ENCODE data around the gene AK6.

AK6 gene

GRCh38 chr5:69317391-69317790 lies 51.9 kb downstream of the AK6 start:
- peak overlapping the region; percentile 53 to 56 for H3K4me3 ChIP-seq (ENCODE audit: low read depth in 1 of 2, low read length in 1 of 2)
- peaks cover 94 to 97% of the 10 kb centered on the region in 2 experiments for H3K4me1 ChIP-seq (ENCODE audit: control insufficient read depth in 1 of 2, insufficient read depth in 1 of 2, low read depth in 1 of 2, low read length in 1 of 2)
- peaks cover 18% of the 10 kb centered on the region for H3K36me3 ChIP-seq
- peak overlapping the region; percentile 99 for H3K27ac ChIP-seq
- H3K27me3 ChIP-seq: no peaks in the 10 kb centered on the region
- no peaks in the 10 kb centered on the region for H3K9me3 ChIP-seq
- TF ChIP-seq, protein P1, sequence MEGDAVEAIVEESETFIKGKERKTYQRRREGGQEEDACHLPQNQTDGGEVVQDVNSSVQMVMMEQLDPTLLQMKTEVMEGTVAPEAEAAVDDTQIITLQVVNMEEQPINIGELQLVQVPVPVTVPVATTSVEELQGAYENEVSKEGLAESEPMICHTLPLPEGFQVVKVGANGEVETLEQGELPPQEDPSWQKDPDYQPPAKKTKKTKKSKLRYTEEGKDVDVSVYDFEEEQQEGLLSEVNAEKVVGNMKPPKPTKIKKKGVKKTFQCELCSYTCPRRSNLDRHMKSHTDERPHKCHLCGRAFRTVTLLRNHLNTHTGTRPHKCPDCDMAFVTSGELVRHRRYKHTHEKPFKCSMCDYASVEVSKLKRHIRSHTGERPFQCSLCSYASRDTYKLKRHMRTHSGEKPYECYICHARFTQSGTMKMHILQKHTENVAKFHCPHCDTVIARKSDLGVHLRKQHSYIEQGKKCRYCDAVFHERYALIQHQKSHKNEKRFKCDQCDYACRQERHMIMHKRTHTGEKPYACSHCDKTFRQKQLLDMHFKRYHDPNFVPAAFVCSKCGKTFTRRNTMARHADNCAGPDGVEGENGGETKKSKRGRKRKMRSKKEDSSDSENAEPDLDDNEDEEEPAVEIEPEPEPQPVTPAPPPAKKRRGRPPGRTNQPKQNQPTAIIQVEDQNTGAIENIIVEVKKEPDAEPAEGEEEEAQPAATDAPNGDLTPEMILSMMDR (IDR thresholded peaks at IDR 0.05): no peak

DNA sequence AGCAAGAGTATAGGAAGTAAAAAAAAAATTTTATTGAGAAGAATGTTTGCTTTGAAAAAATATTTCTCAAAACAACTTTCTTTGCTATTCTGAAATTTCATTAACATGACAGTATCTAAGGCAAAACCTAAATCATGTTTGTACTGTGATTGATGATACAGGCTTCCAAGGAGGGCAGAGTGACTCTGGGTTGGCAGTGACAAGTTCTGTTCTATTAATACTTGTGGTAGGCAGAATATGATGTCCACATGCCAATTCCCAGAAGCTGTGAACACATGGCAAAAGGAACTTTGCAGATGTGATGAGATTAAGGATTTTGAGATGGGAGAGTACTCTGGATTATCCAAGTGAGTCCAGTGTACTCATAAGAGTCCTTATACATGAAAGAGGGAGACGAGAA lies 53.3 kb downstream of the AK6 start:
- H3K27me3 ChIP-seq: no peaks in the 10 kb centered on the region
- TF ChIP-seq, protein P1 (IDR thresholded peaks at IDR 0.05): no peak
- no peaks in the 10 kb centered on the region for H3K9me3 ChIP-seq
- H3K27ac ChIP-seq: peak overlapping the region; percentile 99
- H3K4me1 ChIP-seq (ENCODE audit: control insufficient read depth in 1 of 2, insufficient read depth in 1 of 2, low read depth in 1 of 2, low read length in 1 of 2): peaks cover 94 to 97% of the 10 kb centered on the region in 2 experiments
- no peak overlapping the region for H3K4me3 ChIP-seq (ENCODE audit: low read depth in 1 of 2, low read length in 1 of 2)
- H3K36me3 ChIP-seq: peaks cover 22% of the 10 kb centered on the region

- peaks cover 34% of the 10 kb centered on the region for H3K36me3 ChIP-seq
- peaks cover 75 to 76% of the 10 kb centered on the region in 2 experiments for H3K4me1 ChIP-seq (ENCODE audit: control insufficient read depth in 1 of 2, insufficient read depth in 1 of 2, low read depth in 1 of 2, low read length in 1 of 2)
- TF ChIP-seq, protein P1 (IDR thresholded peaks at IDR 0.05): no peak
- peak overlapping the region; percentile 99 for H3K27ac ChIP-seq
- peak overlapping the region; percentile 9 to 51 for H3K4me3 ChIP-seq (ENCODE audit: low read depth in 1 of 2, low read length in 1 of 2)
- H3K9me3 ChIP-seq: no peaks in the 10 kb centered on the region
- H3K27me3 ChIP-seq: no peaks in the 10 kb centered on the region
These were observed 55.9 kb downstream of the AK6 start for GRCh38 chr5:69313428-69313827.

DNA sequence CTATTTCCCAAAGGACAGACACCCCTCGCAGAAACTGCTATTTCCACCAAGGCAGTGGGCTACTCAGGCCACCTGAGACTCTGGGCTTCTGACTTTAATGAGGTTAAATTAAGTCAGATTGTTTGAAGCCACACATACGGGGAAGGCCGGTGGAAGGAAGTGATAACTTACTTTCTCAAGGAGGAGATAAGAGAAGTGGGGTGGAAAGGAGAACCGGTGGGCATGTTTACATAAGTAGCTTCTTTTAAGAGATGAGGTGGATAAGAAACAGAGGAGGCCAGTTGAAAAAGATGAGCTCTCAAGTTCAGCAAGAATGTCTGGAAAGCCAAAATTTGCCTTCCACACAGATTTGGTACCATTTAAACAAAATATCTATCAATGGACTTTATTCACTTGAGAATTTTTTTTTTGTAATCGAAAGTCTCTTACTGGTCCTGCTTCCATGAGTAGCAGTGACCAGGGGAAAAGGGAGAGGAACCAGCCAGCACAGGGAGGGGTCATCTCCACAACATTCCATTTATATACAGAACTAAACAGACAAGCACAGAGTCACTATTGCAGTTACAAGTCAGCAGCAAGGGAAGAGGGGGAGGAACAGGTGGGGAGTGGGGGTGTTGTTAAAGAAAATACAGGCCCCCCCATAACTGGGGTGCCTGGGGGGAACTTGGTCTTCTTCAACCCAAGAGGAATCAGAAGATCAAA lies 56.7 kb downstream of the AK6 start:
- TF ChIP-seq, protein P1 (IDR thresholded peaks at IDR 0.05): no peak
- peak overlapping the region; percentile 99 for H3K27ac ChIP-seq
- H3K36me3 ChIP-seq: peaks cover 42% of the 10 kb centered on the region
- H3K4me3 ChIP-seq (ENCODE audit: low read depth in 1 of 2, low read length in 1 of 2): peak overlapping the region; percentile 9 to 51
- no peaks in the 10 kb centered on the region for H3K27me3 ChIP-seq
- H3K4me1 ChIP-seq (ENCODE audit: control insufficient read depth in 1 of 2, insufficient read depth in 1 of 2, low read depth in 1 of 2, low read length in 1 of 2): peaks cover 68% of the 10 kb centered on the region in 2 experiments
- no peaks in the 10 kb centered on the region for H3K9me3 ChIP-seq

- Histone ChIP-seq H3K4me3 (ENCODE audit: low read depth in 1 of 2, low read length in 1 of 2) (no peak overlapping the region), H3K36me3 (peaks cover 72% of the 10 kb centered on the region)
- TF ChIP-seq, protein P1 (IDR thresholded peaks at IDR 0.05): no peak
These were observed 59.9 kb downstream of the AK6 start for GRCh38 chr5:69309380-69309779.

More at GRCh38 chr5:69309380-69309779, 59.9 kb downstream of the AK6 start:
- H3K27me3 ChIP-seq: no peaks in the 10 kb centered on the region
- H3K4me1 ChIP-seq (ENCODE audit: control insufficient read depth in 1 of 2, insufficient read depth in 1 of 2, low read depth in 1 of 2, low read length in 1 of 2): peaks cover 36 to 40% of the 10 kb centered on the region in 2 experiments
- peak overlapping the region; percentile 99 for H3K27ac ChIP-seq
- no peaks in the 10 kb centered on the region for H3K9me3 ChIP-seq

All from neutrophil (primary cell).